Parathyroid adenoma (tissue), 2 donors: ENCODE data around the gene POLR1B.

Experiments
- H2AFZ ChIP-seq: fragments of 300-600 bp; sonication (generic); one replicate; pipeline ENCODE4 v1.7.0; 2017; ENCODE audit warnings: antibody characterized with exemption, mild to moderate bottlenecking
- H3K27ac ChIP-seq: fragments of 300-600 bp; sonication (generic); one replicate; pipeline ENCODE4 v1.7.0; 2017
- H3K27me3 ChIP-seq: fragments of 300-600 bp; sonication (generic); one replicate; pipeline ENCODE4 v1.7.0; 2017; ENCODE audit warnings: low read length; ENCODE audit not compliant: control insufficient read depth, insufficient read depth
- H3K36me3 ChIP-seq: fragments of 300-600 bp; sonication (generic); one replicate; pipeline ENCODE4 v1.7.0; 2017; ENCODE audit warnings: low read length; ENCODE audit not compliant: control insufficient read depth, insufficient read depth
- H3K4me1 ChIP-seq: fragments of 300-600 bp; sonication (generic); one replicate; pipeline ENCODE4 v1.7.0; 2017; ENCODE audit warnings: control low read depth
- H3K4me2 ChIP-seq: fragments of 300-600 bp; sonication (generic); one replicate; pipeline ENCODE4 v1.7.0; 2017; ENCODE audit warnings: low read length
- H3K4me3 ChIP-seq: fragments of 300-600 bp; sonication (generic); one replicate; pipeline ENCODE4 v1.7.0; 2017; ENCODE audit warnings: low read depth, low read length
- H3K79me2 ChIP-seq: fragments of 300-600 bp; sonication (generic); one replicate; pipeline ENCODE4 v1.7.0; 2017; ENCODE audit warnings: control low read depth
- H3K9ac ChIP-seq: fragments of 300-600 bp; sonication (generic); one replicate; pipeline ENCODE4 v1.7.0; 2017; ENCODE audit warnings: mild to moderate bottlenecking
- H3K9me3 ChIP-seq: fragments of 300-600 bp; sonication (generic); one replicate; pipeline ENCODE4 v1.7.0; 2017; ENCODE audit warnings: low read length; ENCODE audit not compliant: control insufficient read depth
- CTCF ChIP-seq: fragments of 300-600 bp; sonication (generic); IDR thresholded peaks from one replicate; pipeline ENCODE4 v1.7.0; 2017; ENCODE audit warnings: antibody characterized with exemption, mild to moderate bottlenecking
- donor health status: primary hyperparathyroidism.

POLR1B gene

GRCh38 chr2:112591413-112591812, 49.1 kb downstream of the POLR1B start:
- Histone ChIP-seq H3K79me2 (no peaks in the 10 kb centered on the region), H3K27ac (peak overlapping the region; percentile 33), H3K36me3 (no peaks in the 10 kb centered on the region), H3K9ac (no peak overlapping the region), H3K4me3 (no peak overlapping the region), H3K9me3 (no peaks in the 10 kb centered on the region), H2AFZ (peak overlapping the region; percentile 55), H3K4me1 (peaks cover 11% of the 10 kb centered on the region), H3K4me2 (no peak overlapping the region), H3K27me3 (no peaks in the 10 kb centered on the region)
- TF ChIP-seq CTCF, result no peak

- Histone ChIP-seq H3K79me2 (no peaks in the 10 kb centered on the region), H3K4me2 (no peak overlapping the region), H3K9me3 (no peaks in the 10 kb centered on the region), H3K9ac (no peak overlapping the region), H3K36me3 (no peaks in the 10 kb centered on the region), H3K27ac (no peak overlapping the region), H3K27me3 (no peaks in the 10 kb centered on the region), H3K4me1 (peaks cover 11% of the 10 kb centered on the region), H2AFZ (no peak overlapping the region), H3K4me3 (no peak overlapping the region)
- TF ChIP-seq CTCF, result no peak
Observed at GRCh38 chr2:112593736-112594135, 51.5 kb downstream of the POLR1B start.

GRCh38 chr2:112597537-112598322, 55.5 kb downstream of the POLR1B start:
- no peaks in the 10 kb centered on the region for H3K36me3 ChIP-seq
- H2AFZ ChIP-seq, result no peak overlapping the region
- no peak overlapping the region for H3K4me2 ChIP-seq
- H3K9ac ChIP-seq, result no peak overlapping the region
- H3K79me2 ChIP-seq, result no peaks in the 10 kb centered on the region
- no peaks in the 10 kb centered on the region for H3K27me3 ChIP-seq
- H3K4me3 ChIP-seq, result no peak overlapping the region
- H3K27ac ChIP-seq, result no peak overlapping the region
- TF ChIP-seq CTCF, result no peak
- H3K4me1 ChIP-seq, result no peaks in the 10 kb centered on the region
- no peaks in the 10 kb centered on the region for H3K9me3 ChIP-seq

- Histone ChIP-seq H3K27me3 (no peaks in the 10 kb centered on the region), H3K79me2 (no peaks in the 10 kb centered on the region), H3K4me2 (no peak overlapping the region), H3K36me3 (no peaks in the 10 kb centered on the region), H3K9ac (no peak overlapping the region), H3K27ac (no peak overlapping the region), H2AFZ (peak overlapping the region; percentile 64), H3K4me1 (no peaks in the 10 kb centered on the region), H3K9me3 (no peaks in the 10 kb centered on the region), H3K4me3 (no peak overlapping the region)
- TF ChIP-seq CTCF, result no peak
Observed at GRCh38 chr2:112600634-112601033, 58.4 kb downstream of the POLR1B start.

GRCh38 chr2:112601754-112602153, 59.5 kb downstream of the POLR1B start:
- H3K79me2 ChIP-seq, result no peaks in the 10 kb centered on the region
- H3K9me3 ChIP-seq, result no peaks in the 10 kb centered on the region
- no peak overlapping the region for H3K27ac ChIP-seq
- H3K4me3 ChIP-seq, result no peak overlapping the region
- no peak for TF ChIP-seq CTCF
- H3K27me3 ChIP-seq, result no peaks in the 10 kb centered on the region
- H3K4me1 ChIP-seq, result no peaks in the 10 kb centered on the region
- H3K36me3 ChIP-seq, result no peaks in the 10 kb centered on the region
- H2AFZ ChIP-seq, result no peak overlapping the region
- H3K9ac ChIP-seq, result no peak overlapping the region
- no peak overlapping the region for H3K4me2 ChIP-seq
